Measurements from ENCODE around the gene PLIN3. TPM values are rescaled to one million over a fixed set of nuclear protein-coding genes. Genes with fewer than 3 reads are reported as not detected.

The PLIN3 gene
- total and polyA plus RNA-seq, 2 experiments from 2014 or later: 38.0 to 59.9 TPM

DNA sequence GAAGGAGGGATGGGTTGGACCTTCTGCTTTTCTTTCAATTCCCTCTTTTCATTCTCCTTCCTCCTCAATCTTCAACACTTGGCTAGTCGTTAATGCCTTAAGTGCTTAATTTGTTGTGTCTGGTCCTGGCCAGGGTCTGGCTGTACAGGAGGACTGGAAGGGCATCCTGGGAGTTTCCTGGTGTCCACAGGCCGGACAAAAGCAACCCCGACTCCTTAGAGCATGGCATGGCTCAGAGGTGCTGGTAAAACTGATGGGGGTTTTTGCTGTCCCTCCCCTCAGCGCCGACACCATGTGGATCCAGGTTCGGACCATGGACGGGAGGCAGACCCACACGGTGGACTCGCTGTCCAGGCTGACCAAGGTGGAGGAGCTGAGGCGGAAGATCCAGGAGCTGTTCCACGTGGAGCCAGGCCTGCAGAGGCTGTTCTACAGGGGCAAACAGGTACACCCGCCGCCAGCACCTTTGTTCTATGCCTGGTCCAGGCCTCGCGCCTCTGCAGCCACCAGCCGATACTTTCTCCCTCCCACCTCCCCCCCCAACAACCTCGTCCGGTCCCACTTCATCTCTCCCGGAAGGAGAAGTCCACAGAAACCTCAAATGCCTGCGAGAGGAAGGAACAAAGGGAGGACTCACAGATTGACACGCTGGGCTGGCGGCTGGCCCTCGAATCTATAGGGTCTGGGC, 43.3 kb upstream of the PLIN3 start:
- no peak for DNase-seq (ENCODE audit: low spot score)
- Histone ChIP-seq H3K4me3 (peak overlapping the region; percentile 69), H3F3A (replicated peaks; ENCODE audit: low read depth) (peaks cover 25% of the 10 kb centered on the region), H3K79me2 (replicated peaks; ENCODE audit: insufficient read depth) (peaks cover 42% of the 10 kb centered on the region), H3K9me2 (ENCODE audit: insufficient read depth) (no peaks in the 10 kb centered on the region), H3K27ac (ENCODE audit: low read depth) (0 out of 2 replicates have a peak overlapping the region, but pooled peaks have one; percentile 36), H3K36me3 (ENCODE audit: insufficient read depth) (0 out of 2 replicates have a peak, but pooled peaks cover 6% of the 10 kb centered on the region), H2AFZ (no peak overlapping the region), H4K20me1 (replicated peaks; ENCODE audit: insufficient read depth) (peaks cover 27% of the 10 kb centered on the region), H3K27me3 (ENCODE audit: insufficient read depth) (peaks cover 20% of the 10 kb centered on the region; the same call in 1 of the 2 replicates), H3K4me2 (peak overlapping the region; percentile 83), H3K4me1 (ENCODE audit: insufficient read depth) (peaks cover 22% of the 10 kb centered on the region)
- Mint-ChIP-seq H3K9me3 (no peaks in the 10 kb centered on the region), H3K4me1 (peaks cover 24% of the 10 kb centered on the region), H3K4me3 (peak overlapping the region; percentile 88), H3K27me3 (ENCODE audit: insufficient read depth, low read depth, poor library complexity) (peaks cover 17% of the 10 kb centered on the region), H3K27ac (no peak overlapping the region; the same call in 1 of the 2 replicates), H3K36me3 (ENCODE audit: low read depth) (peaks cover 40% of the 10 kb centered on the region)
- no peak for ATAC-seq
- TF ChIP-seq NANOG (IDR thresholded peaks at IDR 0.05; ENCODE audit: borderline replicate concordance): no peak
- TF ChIP-seq STAT1 (IDR thresholded peaks at IDR 0.05; ENCODE audit: unreplicated experiment): no peak
- TF ChIP-seq REST (IDR thresholded peaks at IDR 0.05; ENCODE audit: unreplicated experiment): no peak
- no peak for TF ChIP-seq JUNB (IDR thresholded peaks at IDR 0.05; ENCODE audit: unreplicated experiment)
- TF ChIP-seq, protein P1, sequence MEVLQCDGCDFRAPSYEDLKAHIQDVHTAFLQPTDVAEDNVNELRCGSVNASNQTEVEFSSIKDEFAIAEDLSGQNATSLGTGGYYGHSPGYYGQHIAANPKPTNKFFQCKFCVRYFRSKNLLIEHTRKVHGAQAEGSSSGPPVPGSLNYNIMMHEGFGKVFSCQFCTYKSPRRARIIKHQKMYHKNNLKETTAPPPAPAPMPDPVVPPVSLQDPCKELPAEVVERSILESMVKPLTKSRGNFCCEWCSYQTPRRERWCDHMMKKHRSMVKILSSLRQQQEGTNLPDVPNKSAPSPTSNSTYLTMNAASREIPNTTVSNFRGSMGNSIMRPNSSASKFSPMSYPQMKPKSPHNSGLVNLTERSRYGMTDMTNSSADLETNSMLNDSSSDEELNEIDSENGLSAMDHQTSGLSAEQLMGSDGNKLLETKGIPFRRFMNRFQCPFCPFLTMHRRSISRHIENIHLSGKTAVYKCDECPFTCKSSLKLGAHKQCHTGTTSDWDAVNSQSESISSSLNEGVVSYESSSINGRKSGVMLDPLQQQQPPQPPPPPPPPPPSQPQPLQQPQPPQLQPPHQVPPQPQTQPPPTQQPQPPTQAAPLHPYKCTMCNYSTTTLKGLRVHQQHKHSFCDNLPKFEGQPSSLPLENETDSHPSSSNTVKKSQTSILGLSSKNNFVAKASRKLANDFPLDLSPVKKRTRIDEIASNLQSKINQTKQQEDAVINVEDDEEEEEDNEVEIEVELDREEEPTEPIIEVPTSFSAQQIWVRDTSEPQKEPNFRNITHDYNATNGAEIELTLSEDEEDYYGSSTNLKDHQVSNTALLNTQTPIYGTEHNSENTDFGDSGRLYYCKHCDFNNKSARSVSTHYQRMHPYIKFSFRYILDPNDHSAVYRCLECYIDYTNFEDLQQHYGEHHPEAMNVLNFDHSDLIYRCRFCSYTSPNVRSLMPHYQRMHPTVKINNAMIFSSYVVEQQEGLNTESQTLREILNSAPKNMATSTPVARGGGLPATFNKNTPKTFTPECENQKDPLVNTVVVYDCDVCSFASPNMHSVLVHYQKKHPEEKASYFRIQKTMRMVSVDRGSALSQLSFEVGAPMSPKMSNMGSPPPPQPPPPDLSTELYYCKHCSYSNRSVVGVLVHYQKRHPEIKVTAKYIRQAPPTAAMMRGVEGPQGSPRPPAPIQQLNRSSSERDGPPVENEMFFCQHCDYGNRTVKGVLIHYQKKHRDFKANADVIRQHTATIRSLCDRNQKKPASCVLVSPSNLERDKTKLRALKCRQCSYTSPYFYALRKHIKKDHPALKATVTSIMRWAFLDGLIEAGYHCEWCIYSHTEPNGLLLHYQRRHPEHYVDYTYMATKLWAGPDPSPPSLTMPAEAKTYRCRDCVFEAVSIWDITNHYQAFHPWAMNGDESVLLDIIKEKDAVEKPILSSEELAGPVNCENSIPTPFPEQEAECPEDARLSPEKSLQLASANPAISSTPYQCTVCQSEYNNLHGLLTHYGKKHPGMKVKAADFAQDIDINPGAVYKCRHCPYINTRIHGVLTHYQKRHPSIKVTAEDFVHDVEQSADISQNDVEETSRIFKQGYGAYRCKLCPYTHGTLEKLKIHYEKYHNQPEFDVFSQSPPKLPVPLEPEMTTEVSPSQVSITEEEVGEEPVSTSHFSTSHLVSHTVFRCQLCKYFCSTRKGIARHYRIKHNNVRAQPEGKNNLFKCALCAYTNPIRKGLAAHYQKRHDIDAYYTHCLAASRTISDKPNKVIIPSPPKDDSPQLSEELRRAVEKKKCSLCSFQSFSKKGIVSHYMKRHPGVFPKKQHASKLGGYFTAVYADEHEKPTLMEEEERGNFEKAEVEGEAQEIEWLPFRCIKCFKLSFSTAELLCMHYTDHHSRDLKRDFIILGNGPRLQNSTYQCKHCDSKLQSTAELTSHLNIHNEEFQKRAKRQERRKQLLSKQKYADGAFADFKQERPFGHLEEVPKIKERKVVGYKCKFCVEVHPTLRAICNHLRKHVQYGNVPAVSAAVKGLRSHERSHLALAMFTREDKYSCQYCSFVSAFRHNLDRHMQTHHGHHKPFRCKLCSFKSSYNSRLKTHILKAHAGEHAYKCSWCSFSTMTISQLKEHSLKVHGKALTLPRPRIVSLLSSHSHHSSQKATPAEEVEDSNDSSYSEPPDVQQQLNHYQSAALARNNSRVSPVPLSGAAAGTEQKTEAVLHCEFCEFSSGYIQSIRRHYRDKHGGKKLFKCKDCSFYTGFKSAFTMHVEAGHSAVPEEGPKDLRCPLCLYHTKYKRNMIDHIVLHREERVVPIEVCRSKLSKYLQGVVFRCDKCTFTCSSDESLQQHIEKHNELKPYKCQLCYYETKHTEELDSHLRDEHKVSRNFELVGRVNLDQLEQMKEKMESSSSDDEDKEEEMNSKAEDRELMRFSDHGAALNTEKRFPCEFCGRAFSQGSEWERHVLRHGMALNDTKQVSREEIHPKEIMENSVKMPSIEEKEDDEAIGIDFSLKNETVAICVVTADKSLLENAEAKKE (CRISPR knock-in tag; IDR thresholded peaks at IDR 0.05): no peak
- TF ChIP-seq ZNF114 (CRISPR knock-in tag; IDR thresholded peaks at IDR 0.05): no peak

Data from GM23338 (cell line).